Upper lobe of right lung (tissue), 1 donor: ENCODE results near the gene KRTAP3-2. TPM values are rescaled to one million over a fixed set of nuclear protein-coding genes. Genes with fewer than 3 reads are reported as not detected.

Experiments used
- ATAC-seq: fragments of 200-7000 bp; cut with Tn5 transposase; one replicate; pipeline ENCODE4 v1.9.1; 2020; ENCODE audit warnings: mild to moderate bottlenecking, moderate library complexity
- DNase-seq: peaks from one replicate; pipeline ENCODE4 v3.0.0-alpha.2; 2020
- H3K27ac ChIP-seq: fragments of 200-600 bp; one replicate; pipeline ENCODE4 v1.8.0; 2022
- H3K27me3 ChIP-seq: fragments of 200-600 bp; one replicate; pipeline ENCODE4 v1.8.0; 2022; ENCODE audit warnings: mild to moderate bottlenecking
- H3K36me3 ChIP-seq: fragments of 200-600 bp; one replicate; pipeline ENCODE4 v1.8.0; 2022
- H3K4me1 ChIP-seq: fragments of 200-600 bp; one replicate; pipeline ENCODE4 v1.8.0; 2022
- H3K4me3 ChIP-seq: fragments of 200-600 bp; one replicate; pipeline ENCODE4 v1.8.0; 2022; ENCODE audit warnings: mild to moderate bottlenecking
- H3K9me3 ChIP-seq: fragments of 200-600 bp; one replicate; pipeline ENCODE4 v1.8.0; 2022
- CTCF ChIP-seq: fragments of 200-600 bp; IDR thresholded peaks from one replicate; pipeline ENCODE4 v1.8.0; 2022; ENCODE audit warnings: antibody characterized with exemption
- intact Hi-C: fragments of 100-400 bp; cut with DNase I; formaldehyde crosslinking; loops from one replicate; pipeline ENCODE4 v1.11.0; 2022
- total RNA-seq: library from RNA; stranded (reverse); fragmentation: NEBNext Ultra II Directional; extraction: Animal tissue kit (Norgen Biotek cat#: 25700); gene quantifications from one replicate; pipeline ENCODE4 v1.2.1, GENCODE V29; 2021
- donor health status: DM: no; HTN: yes; CAD: no; lungs with severe emphysema.

KRTAP3-2 gene
- total RNA-seq, 1 donor from 2014 or later, result not detected

GRCh38 chr17:40958086-40958953 is 41.4 kb downstream of the KRTAP3-2 start:
- no peak for TF ChIP-seq CTCF
- Histone ChIP-seq H3K27ac (no peak overlapping the region), H3K4me1 (no peaks in the 10 kb centered on the region), H3K9me3 (no peaks in the 10 kb centered on the region), H3K27me3 (no peaks in the 10 kb centered on the region), H3K36me3 (no peaks in the 10 kb centered on the region), H3K4me3 (no peak overlapping the region)
- ATAC-seq (peak; percentile 63), DNase-seq (no peak)
- intact Hi-C loops, result no loop called here

- no peak for TF ChIP-seq CTCF
- Histone ChIP-seq H3K4me1 (no peaks in the 10 kb centered on the region), H3K9me3 (no peaks in the 10 kb centered on the region), H3K4me3 (no peak overlapping the region), H3K27ac (no peak overlapping the region), H3K27me3 (no peaks in the 10 kb centered on the region), H3K36me3 (no peaks in the 10 kb centered on the region)
- intact Hi-C loops, result no loop called here
- DNase-seq (no peak), ATAC-seq (peak; percentile 66)
Measured at GRCh38 chr17:40956401-40957254, 43.1 kb downstream of the KRTAP3-2 start.

- no peak for DNase-seq
- no peak for ATAC-seq
- no peak overlapping the region for H3K27ac ChIP-seq
- H3K4me1 ChIP-seq, result no peaks in the 10 kb centered on the region
- no peak for TF ChIP-seq CTCF
- H3K36me3 ChIP-seq, result no peaks in the 10 kb centered on the region
- no peak overlapping the region for H3K4me3 ChIP-seq
- H3K9me3 ChIP-seq, result no peaks in the 10 kb centered on the region
- H3K27me3 ChIP-seq, result no peaks in the 10 kb centered on the region
- intact Hi-C loops, result no loop called here
Measured at GRCh38 chr17:40953881-40954280, 45.8 kb downstream of the KRTAP3-2 start.

GRCh38 chr17:40952661-40953060 is 47.0 kb downstream of the KRTAP3-2 start:
- Histone ChIP-seq H3K27ac (no peak overlapping the region), H3K4me1 (no peaks in the 10 kb centered on the region), H3K4me3 (no peak overlapping the region), H3K36me3 (no peaks in the 10 kb centered on the region), H3K9me3 (no peaks in the 10 kb centered on the region), H3K27me3 (peaks cover 6% of the 10 kb centered on the region)
- no peak for TF ChIP-seq CTCF
- DNase-seq (no peak), ATAC-seq (peak; percentile 69)
- intact Hi-C loops, result no loop called here

- Histone ChIP-seq H3K36me3 (no peaks in the 10 kb centered on the region), H3K9me3 (no peaks in the 10 kb centered on the region), H3K27me3 (peaks cover 11% of the 10 kb centered on the region), H3K27ac (no peak overlapping the region), H3K4me1 (no peaks in the 10 kb centered on the region), H3K4me3 (no peak overlapping the region)
- no peak for TF ChIP-seq CTCF
- DNase-seq (no peak), ATAC-seq (no peak)
- intact Hi-C loops, result no loop called here
Measured at GRCh38 chr17:40952154-40952553, 47.6 kb downstream of the KRTAP3-2 start.
